Stimulated activated CD4-positive, alpha-beta T cell treated with anti-CD3 and anti-CD28 coated beads, Interleukin-4, amount 100 ng/mL, for 4 hours (primary cell): ENCODE data around the gene CASQ1.

Source experiments
- DNase-seq, 2 experiments: peaks; one replicate each; pipeline ENCODE4 v3.0.0-alpha.2; 2020

CASQ1 gene

GRCh38 chr1:160232911-160233310 is 42.5 kb downstream of the CASQ1 start:
- no peak for DNase-seq

GRCh38 chr1:160236806-160237205 is 46.4 kb downstream of the CASQ1 start:
- no peak for DNase-seq

- no peak for DNase-seq
Measured at GRCh38 chr1:160237558-160237957, 47.2 kb downstream of the CASQ1 start.

GRCh38 chr1:160238408-160238807 is 48.0 kb downstream of the CASQ1 start:
- no peak for DNase-seq

GRCh38 chr1:160239582-160240299 is 49.4 kb downstream of the CASQ1 start:
- no peak for DNase-seq

GRCh38 chr1:160243767-160244166 is 53.4 kb downstream of the CASQ1 start:
- DNase-seq = no peak

GRCh38 chr1:160244209-160244608 is 53.8 kb downstream of the CASQ1 start:
- no peak for DNase-seq

GRCh38 chr1:160245434-160245833 is 55.1 kb downstream of the CASQ1 start:
- DNase-seq = no peak

- DNase-seq = no peak
Measured at GRCh38 chr1:160247053-160247452, 56.7 kb downstream of the CASQ1 start.

- no peak for DNase-seq
Measured at GRCh38 chr1:160251011-160251410, 60.6 kb downstream of the CASQ1 start.
